ENCODE data around the gene MAD1L1. TPM values are rescaled to one million over a fixed set of nuclear protein-coding genes. Genes with fewer than 3 reads are reported as not detected.

MAD1L1 gene
- total RNA-seq, 1 experiment from 2014 or later: 63.0 TPM

DNA sequence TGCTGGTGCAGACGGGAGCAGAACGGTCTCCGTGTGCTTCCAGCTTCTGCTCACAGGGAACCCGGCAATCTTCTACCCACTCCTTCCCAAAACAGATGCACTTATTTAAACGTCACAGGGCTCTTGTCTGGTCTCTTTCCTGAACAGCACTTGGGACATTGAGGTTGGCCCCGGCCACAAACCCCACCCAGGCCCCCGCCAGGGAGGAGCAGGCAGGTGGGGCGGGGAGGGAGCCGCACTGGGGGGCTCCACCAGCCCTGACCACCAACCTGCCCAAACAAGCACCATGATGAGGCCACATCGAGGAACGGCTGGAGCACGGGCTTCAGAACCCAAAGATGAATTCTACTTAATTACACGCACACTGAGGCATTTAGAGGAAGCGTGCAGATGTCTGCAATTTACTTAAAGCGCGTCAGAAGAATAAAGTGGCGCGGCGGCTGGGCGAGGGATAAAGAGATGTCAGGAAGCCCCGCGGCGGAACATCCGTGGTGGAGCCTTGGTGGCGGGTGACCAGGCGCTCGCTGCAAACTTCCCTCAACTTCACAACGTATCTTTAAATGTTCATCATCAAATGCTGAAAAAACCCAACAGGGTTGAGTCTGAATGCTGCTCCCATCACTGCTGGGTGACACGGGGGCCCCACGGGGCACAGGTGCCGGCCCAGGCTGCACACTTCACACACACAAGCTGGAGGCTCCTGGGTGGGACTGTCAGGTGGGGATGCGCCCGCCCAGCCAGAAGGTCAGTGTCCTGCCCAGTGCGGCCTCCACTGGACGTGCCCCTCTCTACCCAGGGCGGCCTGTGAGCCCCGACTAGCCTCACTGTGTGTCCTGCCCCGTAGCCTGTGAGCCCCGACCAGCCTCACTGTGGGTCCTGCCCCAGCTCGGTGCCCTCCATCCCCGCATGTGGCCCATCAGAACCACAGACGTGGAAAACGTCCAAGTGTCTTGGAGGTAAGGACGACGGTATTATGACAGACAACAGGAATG, 279.2 kb downstream of the MAD1L1 start:
- no peak overlapping the region for H3K4me3 ChIP-seq (ENCODE audit: insufficient read depth, low read depth, low read length)
- H3K27me3 ChIP-seq (ENCODE audit: control insufficient read depth, insufficient read depth, low read length): no peaks in the 10 kb centered on the region
- no peaks in the 10 kb centered on the region for H3K36me3 ChIP-seq (replicated peaks; ENCODE audit: control insufficient read depth, insufficient read depth, low read length)
- DNase-seq: no peak

DNA sequence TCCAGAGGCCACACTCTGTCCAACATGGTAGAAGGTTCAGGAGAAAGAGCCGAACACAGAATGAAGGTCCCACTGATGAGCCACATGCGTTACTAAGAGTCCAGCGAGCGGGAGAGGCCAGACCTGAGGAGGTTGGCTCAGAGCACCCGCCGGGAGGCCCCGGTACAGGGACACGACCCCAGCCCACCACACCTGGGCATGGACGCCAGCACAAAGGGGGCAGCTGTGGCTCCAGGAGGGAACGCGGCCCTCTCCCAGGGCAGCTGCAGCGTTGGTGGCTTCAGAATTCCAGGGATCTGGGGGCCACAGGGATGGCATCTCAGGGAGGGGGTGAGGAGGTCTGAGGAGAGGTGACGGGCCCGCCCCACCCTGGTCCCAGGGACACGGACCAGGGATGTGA, 280.0 kb downstream of the MAD1L1 start:
- no peak for DNase-seq
- no peaks in the 10 kb centered on the region for H3K27me3 ChIP-seq (ENCODE audit: control insufficient read depth, insufficient read depth, low read length)
- no peaks in the 10 kb centered on the region for H3K36me3 ChIP-seq (replicated peaks; ENCODE audit: control insufficient read depth, insufficient read depth, low read length)
- H3K4me3 ChIP-seq (ENCODE audit: insufficient read depth, low read depth, low read length): no peak overlapping the region

DNA sequence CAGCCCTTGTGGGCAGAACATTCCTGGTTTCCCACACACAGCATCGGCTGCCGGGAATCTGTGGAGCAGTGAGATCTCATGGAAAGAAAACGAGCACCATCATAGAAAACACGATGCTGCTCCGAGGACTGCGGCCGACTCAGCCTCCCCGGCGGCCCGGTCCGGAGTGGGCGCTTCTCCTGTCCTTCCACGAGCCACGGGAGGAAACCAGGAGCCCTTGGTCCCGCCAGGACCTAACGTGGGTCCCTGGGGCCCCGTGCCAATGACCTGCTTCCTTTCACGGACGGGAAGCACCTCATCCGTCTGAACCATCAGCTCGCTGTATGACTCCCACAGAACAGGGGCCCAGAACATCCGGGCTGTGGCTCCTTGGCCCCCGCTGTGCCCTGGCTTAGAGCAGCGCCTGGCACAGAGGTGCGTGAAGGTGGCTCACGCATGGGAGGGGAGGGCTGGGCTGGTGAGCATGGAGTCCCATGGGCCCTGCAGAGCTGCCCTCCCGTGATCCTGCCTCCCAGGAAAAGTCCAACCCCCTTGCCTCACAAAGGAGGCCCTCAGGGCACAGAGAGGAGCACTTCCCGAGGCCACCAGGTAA, 280.5 kb downstream of the MAD1L1 start:
- H3K36me3 ChIP-seq (replicated peaks; ENCODE audit: control insufficient read depth, insufficient read depth, low read length): no peaks in the 10 kb centered on the region
- DNase-seq: no peak
- no peak overlapping the region for H3K4me3 ChIP-seq (ENCODE audit: insufficient read depth, low read depth, low read length)
- no peaks in the 10 kb centered on the region for H3K27me3 ChIP-seq (ENCODE audit: control insufficient read depth, insufficient read depth, low read length)

DNA sequence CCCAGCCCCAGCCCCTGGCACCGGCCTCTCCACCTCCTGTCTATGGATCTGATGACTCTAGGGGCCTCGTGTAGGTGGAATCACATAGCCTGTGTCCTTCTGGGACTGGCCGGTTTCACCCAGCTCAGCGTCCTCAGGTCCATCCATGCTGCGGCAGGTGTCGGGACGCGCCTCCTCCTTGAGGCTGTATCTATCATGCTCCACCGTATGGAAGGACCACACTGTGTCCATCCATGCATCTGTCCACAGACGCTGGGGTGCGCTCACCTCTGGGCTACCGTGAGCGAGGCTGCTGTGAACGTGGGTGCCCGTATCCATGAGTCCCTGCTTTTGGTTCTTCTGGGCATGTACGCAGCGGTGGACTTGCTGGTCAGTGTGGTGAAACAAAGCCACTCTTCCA, 281.1 kb downstream of the MAD1L1 start:
- no peaks in the 10 kb centered on the region for H3K27me3 ChIP-seq (ENCODE audit: control insufficient read depth, insufficient read depth, low read length)
- DNase-seq: no peak
- H3K36me3 ChIP-seq (replicated peaks; ENCODE audit: control insufficient read depth, insufficient read depth, low read length): no peaks in the 10 kb centered on the region
- no peak overlapping the region for H3K4me3 ChIP-seq (ENCODE audit: insufficient read depth, low read depth, low read length)

DNA sequence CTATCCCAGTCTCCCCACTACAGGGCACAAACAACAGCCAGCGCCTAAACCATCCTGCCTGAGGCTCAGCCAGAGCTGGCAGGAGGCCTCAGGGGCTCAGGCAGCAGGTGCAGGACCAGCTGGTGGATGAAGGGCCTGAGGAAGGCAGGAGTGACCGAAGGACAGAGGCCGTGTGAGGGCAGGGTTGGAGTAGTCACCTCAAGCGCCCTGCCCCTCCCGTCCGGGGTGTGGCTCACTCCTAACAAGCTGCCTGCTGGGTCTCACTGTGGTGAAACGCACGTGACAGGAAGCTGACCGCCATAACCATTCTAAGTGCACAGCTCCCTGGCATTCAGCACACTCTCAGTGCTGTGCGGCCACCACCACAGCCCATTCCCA, 281.6 kb downstream of the MAD1L1 start:
- DNase-seq: no peak
- H3K4me3 ChIP-seq (ENCODE audit: insufficient read depth, low read depth, low read length): no peak overlapping the region
- H3K36me3 ChIP-seq (replicated peaks; ENCODE audit: control insufficient read depth, insufficient read depth, low read length): no peaks in the 10 kb centered on the region
- H3K27me3 ChIP-seq (ENCODE audit: control insufficient read depth, insufficient read depth, low read length): no peaks in the 10 kb centered on the region

DNA sequence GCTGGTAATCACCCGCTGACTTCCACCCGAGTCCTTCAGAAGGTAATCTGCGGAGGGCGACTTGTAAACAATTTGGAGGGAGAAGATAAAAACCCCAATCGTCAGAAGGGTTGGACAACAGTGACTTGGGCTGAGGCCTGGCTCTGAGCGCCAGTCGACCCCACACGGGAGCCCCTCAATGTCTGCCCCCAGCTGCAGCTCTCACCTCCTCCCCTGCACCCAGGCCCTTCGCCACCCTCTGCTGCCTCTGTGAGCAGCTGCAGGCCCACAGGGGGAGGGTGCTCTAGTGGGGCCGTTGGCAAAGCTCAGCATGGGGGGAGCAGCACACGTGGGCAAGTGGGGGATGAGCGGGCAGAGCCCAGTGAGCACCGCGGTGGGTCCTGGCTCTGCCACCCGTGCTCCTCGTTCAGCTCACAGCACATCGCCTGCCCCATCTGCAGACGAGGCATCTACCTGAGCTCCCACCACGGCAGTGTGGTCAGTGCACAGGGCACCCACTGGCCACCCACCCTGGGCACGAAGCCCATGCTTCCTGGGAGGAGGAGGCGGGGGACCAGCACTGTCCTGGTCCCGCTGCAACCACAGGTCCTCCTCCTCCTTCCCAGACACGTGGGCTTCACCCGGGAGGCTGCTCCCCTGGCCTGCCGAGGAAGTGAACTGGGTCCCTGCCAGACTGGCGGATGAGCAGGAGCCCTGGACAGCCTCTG, 282.1 kb downstream of the MAD1L1 start:
- DNase-seq: no peak
- Histone ChIP-seq H3K4me3 (ENCODE audit: insufficient read depth, low read depth, low read length) (no peak overlapping the region), H3K36me3 (replicated peaks; ENCODE audit: control insufficient read depth, insufficient read depth, low read length) (no peaks in the 10 kb centered on the region), H3K27me3 (ENCODE audit: control insufficient read depth, insufficient read depth, low read length) (no peaks in the 10 kb centered on the region)

DNA sequence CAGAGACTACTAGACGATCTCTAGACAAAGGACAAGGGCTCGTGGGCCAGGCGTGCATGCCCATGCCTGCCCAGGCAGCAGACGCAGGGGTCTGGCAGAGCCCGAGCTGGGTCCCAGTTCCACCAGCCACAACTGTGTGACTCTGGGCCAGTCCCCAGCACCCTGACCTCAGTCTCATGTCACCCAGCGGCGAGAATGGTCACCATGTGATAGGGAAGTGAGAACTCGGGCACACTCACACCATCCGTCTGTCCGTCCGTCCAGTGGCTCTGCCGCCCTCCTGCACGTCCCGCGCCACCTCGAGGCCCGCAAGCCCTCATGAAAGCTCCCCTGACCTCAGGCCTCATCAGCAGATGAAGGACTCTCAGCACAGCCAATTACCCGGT, 282.7 kb downstream of the MAD1L1 start:
- no peaks in the 10 kb centered on the region for H3K36me3 ChIP-seq (replicated peaks; ENCODE audit: control insufficient read depth, insufficient read depth, low read length)
- no peak for DNase-seq
- no peak overlapping the region for H3K4me3 ChIP-seq (ENCODE audit: insufficient read depth, low read depth, low read length)
- H3K27me3 ChIP-seq (ENCODE audit: control insufficient read depth, insufficient read depth, low read length): no peaks in the 10 kb centered on the region

DNA sequence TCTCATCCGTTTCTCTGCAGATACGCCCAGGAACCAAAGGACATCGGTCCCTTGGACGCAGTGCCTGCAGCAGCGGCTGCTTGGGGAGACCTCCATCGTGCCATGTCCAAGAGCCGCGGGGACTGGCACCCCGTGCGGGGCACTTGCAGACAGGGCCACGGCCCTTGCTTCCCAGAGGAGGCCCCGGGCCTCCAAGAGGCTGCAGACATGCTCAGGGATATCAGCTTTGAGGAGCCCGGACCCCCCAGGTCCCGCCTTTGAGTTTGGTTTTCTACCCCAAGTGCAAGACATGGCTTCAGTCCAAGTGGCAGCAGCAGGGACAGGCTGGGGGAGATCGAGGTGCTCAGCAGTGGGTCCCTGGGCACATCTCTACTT, 283.1 kb downstream of the MAD1L1 start:
- DNase-seq: no peak
- Histone ChIP-seq H3K4me3 (ENCODE audit: insufficient read depth, low read depth, low read length) (no peak overlapping the region), H3K36me3 (replicated peaks; ENCODE audit: control insufficient read depth, insufficient read depth, low read length) (no peaks in the 10 kb centered on the region), H3K27me3 (ENCODE audit: control insufficient read depth, insufficient read depth, low read length) (no peaks in the 10 kb centered on the region)

DNA sequence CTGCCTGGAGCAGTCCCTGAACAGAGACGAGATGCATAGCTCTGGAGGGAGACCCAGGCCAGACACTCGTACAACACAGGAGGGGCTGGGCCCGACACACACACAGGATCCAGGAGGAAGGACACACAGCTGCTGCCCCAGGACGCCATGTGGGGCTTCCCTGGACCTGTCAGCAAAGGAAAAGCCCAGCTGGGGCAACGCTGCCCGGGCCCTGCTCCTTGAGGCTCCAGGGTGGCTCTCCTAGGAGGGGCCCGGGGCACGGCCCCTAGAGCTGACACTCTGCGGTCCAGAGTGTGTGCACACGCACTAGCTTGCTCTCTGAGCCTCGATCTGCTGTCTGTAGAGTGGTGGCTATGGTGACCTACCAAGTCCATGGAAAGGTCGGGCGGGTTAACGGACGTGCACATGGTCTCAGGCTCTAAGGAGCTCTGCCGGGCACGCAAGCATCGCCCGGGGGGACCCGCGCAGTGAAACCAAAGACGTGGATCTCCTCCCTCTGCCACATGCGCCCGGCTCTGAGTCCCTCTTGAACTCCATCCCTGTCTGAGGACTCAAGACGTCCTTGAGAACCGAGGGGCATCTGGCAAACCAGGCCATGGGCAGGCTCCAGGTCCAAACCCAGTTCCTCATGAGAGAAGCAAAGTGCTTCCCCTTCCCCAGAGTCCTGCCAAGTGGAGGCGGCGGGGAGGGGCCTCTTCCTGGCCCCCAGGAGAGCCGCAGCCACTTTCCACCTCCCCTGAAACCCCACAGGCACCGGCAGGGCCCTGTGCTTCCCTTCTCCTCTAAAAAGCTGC, 283.7 kb downstream of the MAD1L1 start:
- Histone ChIP-seq H3K36me3 (replicated peaks; ENCODE audit: control insufficient read depth, insufficient read depth, low read length) (no peaks in the 10 kb centered on the region), H3K27me3 (ENCODE audit: control insufficient read depth, insufficient read depth, low read length) (no peaks in the 10 kb centered on the region), H3K4me3 (ENCODE audit: insufficient read depth, low read depth, low read length) (no peak overlapping the region)
- DNase-seq: no peak

DNA sequence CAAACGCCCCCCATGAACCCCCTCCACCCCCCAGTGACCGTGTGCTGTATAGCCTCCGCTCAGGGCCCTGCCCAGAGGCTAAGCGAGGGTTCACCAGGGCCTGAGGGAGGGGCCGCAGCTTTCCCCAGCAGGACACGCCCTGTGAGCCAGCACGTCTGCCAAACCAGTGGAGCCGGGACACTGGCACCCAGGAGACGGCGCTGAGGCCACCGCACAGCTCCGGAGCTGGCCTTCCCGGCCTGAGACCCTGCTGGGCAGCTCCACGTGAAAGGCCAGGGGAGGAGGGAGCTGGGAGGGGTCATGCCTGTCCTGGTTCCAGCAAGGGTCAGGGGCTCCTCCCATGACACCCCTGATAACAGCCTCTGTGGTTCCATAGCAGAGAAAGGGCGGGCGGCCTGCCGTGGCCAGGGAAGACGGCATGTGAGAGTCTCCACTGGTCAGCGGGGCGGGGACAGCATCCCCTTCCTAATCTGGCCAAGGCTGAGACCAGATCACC, 284.4 kb downstream of the MAD1L1 start:
- H3K36me3 ChIP-seq (replicated peaks; ENCODE audit: control insufficient read depth, insufficient read depth, low read length): no peaks in the 10 kb centered on the region
- H3K4me3 ChIP-seq (ENCODE audit: insufficient read depth, low read depth, low read length): no peak overlapping the region
- DNase-seq: no peak
- no peaks in the 10 kb centered on the region for H3K27me3 ChIP-seq (ENCODE audit: control insufficient read depth, insufficient read depth, low read length)

DNA sequence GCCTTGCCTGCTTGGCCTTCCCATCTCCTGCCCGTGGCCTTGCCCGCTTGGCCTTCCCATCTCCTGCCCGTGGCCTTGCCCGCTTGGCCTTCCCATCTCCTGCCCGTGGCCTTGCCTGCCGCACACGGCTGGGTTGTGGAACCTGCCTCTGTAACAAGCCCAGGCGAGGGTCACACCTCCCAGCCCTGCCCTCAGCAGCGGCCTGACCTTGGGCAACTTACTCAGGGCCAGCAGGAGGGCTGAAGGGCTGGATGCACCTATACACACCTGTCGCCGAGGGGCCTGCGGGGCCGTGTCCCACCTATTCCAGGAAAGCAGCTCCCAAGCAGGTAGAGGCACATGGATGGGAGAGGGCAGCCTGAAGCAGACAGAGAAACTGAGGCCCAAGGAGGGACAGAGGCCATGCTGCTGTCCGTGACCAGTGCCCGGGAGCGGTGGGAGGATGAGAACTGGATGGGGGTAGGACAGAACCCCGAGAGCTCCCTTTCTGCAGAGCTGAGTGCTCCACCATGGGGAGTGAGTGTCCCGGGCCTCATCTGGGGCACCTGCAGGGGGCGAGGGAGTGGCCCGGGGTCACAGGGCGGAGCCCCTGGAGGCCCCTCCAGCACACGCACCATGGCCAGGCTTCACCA, 285.0 kb downstream of the MAD1L1 start:
- Histone ChIP-seq H3K4me3 (ENCODE audit: insufficient read depth, low read depth, low read length) (no peak overlapping the region), H3K36me3 (replicated peaks; ENCODE audit: control insufficient read depth, insufficient read depth, low read length) (no peaks in the 10 kb centered on the region), H3K27me3 (ENCODE audit: control insufficient read depth, insufficient read depth, low read length) (no peaks in the 10 kb centered on the region)
- no peak for DNase-seq

DNA sequence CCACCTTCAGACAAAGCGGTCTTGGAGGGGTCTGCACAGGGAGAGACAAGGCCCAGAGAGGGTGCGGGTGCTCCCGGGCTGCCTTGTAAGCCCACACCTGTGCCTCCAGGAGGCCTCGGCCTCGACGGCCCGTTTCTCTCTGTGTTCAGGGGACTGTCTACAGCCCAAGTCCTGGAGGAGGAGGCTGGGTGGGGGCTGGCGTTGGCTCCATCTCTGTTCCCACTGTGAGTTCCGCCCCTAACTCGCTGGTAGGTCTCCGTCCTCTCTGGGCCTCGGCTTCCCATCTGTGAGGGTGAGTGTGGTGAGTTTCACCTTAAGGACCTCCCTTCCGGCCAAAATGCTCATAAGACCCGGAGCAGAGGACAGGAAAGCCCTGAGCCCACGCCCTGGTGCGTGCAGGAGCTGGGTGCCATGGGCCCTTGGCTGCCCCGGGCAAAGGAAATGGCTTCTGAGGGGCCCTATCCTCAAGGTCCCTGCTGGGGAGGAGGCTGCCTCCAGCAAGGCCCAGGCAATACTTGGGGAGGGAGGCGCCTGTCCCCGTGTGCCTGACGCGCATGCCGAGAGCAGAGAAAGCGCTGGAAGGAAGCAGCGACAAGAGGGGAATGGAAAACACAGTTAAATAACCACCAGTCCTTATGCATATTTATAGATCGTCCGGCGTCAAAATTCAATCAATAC, 285.8 kb downstream of the MAD1L1 start:
- no peak for DNase-seq
- Histone ChIP-seq H3K27me3 (ENCODE audit: control insufficient read depth, insufficient read depth, low read length) (no peaks in the 10 kb centered on the region), H3K4me3 (ENCODE audit: insufficient read depth, low read depth, low read length) (no peak overlapping the region), H3K36me3 (replicated peaks; ENCODE audit: control insufficient read depth, insufficient read depth, low read length) (no peaks in the 10 kb centered on the region)

DNA sequence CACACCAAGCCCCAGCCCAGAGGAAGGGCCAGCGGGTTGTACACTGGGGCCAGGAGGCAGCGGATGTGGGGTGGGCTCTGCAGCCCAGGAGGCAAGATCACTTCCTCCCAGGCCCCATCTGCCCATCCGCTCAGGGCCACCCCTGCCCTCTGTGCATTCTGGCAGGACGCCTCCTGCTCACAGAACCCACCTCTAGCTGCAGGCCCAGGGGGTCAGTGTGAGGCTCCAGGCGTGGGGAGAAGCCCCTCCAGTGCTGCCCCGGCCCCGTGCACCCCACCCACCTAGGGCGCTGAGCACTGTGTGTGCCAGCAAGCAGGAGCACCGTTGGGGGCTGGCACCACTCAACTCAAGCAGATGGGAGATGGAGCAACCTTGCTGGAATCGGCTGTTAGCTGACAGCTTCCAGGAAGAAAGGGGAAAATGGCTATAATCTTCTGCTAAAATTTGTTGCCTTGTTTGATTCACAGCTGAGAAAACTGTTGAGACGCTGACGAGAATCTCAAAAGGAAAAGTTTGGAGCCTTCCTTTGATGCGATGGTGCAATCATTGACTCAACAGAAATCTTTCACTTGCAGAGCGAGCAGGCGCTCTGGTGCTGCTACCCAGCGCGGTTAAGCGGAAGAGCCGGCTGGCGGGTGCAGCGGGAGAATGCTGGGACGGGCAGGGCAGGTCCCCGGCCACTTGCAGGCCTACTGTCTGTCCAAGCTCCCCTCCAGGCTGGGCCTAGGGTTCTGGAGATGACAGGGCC, 286.5 kb downstream of the MAD1L1 start:
- no peaks in the 10 kb centered on the region for H3K27me3 ChIP-seq (ENCODE audit: control insufficient read depth, insufficient read depth, low read length)
- H3K4me3 ChIP-seq (ENCODE audit: insufficient read depth, low read depth, low read length): no peak overlapping the region
- no peaks in the 10 kb centered on the region for H3K36me3 ChIP-seq (replicated peaks; ENCODE audit: control insufficient read depth, insufficient read depth, low read length)
- no peak for DNase-seq

Measured in H7 (cell line).